HG03025 (cell line): ENCODE results near the gene ULK4.
"Not testable (repeated sequence)": the region's sequence is repeated elsewhere in the genome, so short reads cannot be mapped to it uniquely, and the experiment has no call there.

Experiments used
- ATAC-seq: cut with Tn5 transposase; IDR thresholded peaks from one replicate; pipeline ENCODE4 v1.9.1; 2021; ENCODE audit warnings: mild to moderate bottlenecking, moderate library complexity; ENCODE audit not compliant: unreplicated experiment, low FRiP score

ULK4 gene

DNA sequence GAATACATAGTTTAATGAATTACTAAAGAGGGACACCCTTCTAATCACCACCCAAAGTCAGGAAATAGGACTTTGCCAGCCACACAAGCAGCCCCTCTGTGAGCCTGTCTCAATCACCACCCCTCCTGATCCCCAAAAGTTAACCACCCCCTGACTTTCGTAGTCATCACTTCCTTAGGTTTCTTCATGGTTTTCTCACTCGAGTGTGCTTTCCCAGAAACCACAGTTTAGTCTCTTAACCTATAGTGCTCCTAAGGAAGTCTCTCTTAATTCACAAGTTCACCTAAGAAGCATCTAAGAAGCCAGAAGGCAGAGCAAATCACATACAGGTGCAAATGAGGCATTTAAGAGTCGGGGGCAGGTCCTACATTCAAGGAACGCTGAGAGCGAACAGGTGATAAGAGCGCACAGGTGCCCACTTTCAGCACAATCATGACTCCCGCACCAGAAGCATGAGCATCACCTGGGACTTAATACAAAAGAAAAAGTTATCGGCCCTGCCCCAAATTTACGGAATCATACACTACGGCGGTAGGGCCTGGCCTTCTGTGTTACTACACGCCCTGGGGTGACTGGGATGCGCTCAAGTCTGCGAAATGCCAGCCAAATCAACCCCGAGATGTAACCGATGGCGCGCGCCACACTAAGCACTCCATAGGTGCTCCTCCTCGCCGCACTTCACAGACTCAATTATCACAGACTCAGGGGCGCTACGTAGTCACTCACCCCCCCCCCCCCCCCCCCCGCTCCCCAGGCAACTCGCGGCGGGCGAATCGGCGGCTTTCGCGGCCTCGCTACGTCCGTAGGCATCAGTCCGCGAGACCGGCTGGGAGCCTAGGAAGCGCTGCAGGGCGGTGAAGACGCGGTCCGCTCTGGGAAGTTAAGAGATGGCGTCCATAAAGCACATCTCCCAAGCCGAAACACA, 815 bp downstream of the ULK4 start:
- ATAC-seq = peak; percentile 27

DNA sequence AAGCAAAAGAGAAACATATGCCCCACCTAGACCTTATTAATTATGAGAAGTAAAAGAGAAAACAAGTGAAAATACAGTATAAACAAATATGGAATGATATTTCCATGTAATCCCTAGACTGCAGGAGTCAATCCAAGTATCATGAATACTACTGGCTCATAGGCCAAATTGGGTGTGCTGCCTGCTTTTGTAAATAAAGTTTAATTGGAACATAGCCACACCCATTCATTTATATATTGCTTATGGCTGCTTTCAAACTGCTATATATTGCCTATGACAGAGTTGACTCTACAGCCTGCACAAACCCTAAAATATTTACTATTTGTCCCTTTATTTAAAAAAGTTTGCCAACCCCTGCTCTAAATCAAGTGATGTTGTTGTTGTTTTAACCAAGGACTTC, 5.3 kb downstream of the ULK4 start:
- ATAC-seq = no peak

DNA sequence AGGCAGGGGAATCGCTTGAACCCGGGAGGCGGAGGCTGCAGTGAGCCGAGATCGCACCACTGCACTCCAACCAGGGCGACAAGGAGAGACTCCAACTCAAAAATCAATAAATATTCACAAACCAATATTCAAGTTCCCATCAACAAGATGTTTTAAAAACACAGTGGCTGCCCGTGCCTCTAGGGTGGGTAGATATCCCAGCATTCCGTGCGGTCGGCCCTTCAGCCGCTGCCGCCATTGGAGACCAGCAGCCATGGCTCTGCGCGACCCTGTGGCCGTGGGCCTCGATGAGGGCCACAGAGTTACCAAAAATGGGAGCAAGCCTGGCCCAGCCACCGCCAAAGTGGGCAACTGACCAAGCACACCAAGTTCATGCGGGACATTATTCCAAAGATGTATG, 6.7 kb downstream of the ULK4 start:
- ATAC-seq = no peak

DNA sequence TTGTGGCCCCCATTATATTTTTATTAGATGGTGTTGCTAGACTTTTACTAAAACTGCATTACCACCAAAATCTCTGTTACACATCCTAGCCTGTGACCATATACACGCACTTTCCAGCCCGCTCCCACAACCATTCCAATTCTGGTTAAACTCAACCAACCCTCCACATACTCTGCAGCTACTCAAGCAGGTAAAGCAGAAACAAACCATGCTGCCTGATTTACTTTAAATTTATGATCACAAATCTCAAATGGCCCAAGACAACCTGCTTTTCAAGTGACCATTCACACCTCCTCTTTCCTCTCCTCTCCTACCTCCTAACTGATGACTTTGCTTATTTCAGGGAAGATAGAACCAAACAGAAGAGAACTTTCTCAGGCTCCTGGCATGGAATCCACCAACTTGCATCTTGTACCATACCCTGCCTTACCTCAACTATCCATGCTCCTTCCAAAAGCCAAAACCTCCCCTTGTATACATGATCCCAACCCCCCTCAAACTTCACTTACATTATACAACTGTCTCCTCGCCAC, 18.5 kb downstream of the ULK4 start:
- ATAC-seq = no peak

DNA sequence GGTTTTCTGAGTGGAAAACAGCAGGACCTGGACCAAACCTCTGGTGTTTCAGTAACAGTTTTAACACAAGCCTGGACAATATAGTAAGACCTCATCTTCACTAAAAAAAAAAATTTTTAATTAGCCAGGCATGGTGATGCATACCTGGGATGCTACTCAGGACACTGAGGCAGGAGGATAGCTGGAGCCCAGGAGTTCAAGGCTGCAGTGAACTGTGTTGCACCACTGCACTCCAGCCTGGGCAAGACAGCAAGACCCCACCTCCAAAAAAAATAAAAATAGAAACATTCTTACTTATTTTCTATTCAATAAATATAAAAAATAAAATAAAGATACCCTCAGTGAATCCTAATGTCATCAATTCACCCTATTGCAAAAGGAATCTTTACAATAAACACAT, 21.5 kb downstream of the ULK4 start:
- no peak for ATAC-seq

DNA sequence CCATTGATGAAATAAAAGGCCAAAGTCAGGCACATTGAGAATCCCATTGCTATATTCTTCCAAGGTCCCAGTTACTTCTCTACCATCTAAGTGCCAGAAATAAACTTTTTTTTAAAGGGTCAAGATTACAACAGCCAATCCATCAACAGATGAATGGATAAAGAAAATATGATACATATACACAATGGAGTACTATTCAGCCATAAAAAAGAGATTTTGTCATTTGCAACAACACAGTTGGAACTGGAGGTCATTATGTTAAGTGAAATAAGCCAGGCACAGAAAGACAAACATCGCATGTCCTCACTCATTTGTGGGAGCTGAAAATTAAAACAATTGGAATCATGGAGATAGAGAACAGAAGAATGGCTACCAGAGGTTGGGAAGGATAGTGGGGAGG, 25.5 kb downstream of the ULK4 start:
- no peak for ATAC-seq

DNA sequence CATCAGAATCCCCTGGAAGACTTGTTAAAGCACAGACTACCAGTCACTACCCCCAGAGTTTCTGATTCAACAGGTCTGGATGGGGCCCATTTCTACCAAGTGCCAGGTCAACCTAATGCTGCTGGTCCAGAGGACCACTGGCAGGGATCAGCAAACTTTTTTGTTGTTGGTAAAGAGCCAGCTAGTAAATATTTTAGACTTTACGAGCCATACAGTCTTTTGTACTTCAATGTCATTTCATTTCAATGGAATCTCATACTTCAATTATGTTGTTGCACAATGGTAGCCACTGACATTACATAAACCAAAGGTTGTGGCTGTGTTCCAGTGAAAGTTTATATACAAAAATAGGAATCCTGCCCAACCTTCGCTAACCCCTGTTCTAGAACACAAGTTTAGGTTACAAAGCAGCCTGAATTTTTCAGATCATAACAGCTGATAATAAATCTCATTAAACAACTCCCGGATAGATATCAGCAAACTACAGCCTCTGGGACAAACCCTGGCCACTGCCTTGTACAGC, 28.7 kb downstream of the ULK4 start:
- ATAC-seq = no peak

DNA sequence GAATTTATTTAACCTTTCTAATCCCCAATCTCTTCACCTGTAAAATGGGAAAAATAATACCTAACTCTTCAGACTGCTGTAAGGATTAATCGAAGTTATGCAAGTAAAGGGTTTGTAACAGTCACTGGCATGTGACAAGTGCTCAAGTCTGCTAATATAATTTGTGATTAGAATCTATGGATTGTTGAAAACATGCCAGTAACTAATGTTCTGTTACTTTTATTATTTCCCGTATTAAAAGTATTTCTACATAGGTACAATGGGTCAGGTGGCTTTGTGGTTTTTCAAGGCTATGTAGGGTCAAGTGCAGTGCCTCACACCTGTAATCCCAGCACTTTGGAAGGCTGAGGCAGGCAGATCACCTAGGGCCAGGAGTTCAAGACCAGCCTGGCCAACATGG, 29.4 kb downstream of the ULK4 start:
- no peak for ATAC-seq

DNA sequence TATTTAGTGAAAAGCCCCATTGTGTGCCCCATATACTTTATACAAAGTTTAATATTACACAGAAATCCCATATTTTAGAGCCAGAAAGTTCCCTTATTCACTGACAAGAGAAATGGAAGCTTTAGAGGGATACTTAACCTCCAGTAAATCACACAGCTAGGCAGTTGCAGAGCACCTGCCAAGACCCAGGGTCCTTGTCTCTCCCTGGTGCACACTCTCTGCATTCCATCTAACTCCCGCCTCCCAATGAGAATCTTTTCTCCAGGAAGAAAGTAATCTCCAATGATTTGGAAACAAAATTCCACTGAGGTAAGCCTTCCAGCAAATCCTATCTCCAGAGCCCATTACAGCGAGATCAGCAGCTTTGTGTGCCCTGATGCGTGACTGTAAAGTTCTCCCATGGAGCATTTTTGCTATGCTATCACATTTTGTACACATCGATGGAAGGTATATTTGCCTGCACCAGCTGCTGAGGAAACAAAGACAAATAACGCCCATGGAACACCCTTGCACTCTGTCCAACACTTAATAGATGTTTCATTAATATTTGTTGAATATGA, 41.4 kb downstream of the ULK4 start:
- no peak for ATAC-seq

DNA sequence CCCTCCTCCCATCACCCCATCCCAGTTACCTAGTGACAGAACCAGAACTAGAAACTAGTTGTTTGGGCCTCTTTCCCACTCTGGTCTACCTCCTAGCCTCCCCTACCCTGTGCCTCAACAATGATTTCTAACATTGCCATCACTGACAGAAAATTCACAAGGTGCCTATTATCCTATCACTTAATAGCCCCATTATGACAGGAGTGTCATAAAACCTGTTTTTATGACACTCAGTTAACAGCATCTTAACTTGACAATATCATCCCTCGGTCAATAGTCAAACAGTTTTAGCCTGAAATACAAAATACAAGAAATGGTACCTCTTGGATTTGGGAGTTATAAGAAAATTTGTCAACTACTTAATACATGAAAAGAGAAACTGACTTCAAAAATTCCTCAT, 46.5 kb downstream of the ULK4 start:
- ATAC-seq = no peak

DNA sequence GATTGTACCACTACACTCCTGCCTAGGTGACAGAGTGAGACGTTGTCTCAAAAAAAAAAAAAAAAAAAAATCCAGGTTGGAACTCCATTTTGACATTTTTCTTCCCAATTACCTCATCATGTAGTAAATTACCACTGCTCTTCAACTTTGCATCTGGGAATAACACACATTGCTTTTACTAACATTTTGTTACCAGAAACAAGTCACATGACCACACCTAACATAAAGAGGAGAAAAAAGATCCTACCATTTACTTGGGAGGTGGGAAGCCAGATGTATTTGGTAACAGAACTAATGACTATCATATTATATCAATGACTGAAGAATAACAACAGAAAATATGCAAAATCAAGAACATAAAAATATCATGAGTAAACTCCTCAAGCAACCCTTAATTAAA, 49.6 kb downstream of the ULK4 start:
- ATAC-seq = no peak

DNA sequence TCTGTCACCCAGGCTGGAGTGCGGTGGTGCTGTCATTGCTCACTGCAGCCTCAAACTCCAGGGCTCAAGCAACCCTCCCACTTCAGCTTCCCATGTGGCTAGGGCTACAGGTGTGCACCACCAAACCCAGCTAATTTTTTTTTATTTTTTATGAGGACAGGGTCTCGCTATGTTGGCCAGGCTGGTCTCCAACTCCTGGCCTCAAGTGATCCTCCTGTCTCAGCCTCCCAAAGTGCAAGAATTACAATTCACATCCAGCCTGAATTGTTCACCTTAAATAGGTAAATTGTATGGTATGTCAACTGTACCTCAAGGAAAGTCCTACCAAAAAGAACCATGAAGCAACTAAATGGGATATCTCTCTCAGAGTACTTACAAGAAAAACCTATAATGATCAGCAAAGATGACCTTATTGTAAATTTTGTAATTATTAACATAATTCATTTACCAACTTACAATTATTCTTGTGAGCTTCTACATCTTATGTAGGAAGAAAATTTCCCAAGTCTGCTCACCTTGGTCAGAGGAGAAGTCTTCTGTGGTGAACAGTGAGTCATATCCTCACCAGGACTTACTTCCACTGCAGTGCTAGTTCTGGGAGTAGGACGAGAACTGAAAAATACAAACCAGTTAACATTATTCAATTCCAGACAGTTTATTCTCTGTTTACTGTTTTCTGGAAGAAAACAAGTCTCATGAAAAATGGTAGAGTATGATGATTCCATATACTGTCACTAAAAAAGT, 54.4 kb downstream of the ULK4 start:
- no peak for ATAC-seq

DNA sequence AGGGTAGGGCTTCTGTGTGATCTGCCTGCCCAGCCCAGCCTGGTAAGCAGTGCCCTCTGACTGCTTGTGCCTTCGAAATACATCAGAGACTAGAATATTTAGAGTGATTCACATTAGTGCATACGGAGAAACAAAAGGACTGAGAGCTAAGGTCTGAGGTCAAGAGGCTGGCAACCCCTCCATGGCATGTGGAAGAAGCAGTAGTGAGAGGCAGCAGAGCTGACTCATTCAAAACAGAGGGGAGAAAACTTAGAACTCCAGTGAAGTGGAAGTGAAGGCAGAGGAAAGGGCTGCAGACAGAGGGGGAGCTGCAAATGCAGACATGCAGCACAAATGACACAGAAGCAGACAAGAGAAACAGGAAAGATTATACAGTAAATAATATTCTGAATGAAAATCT, 61.6 kb downstream of the ULK4 start:
- ATAC-seq = no peak

DNA sequence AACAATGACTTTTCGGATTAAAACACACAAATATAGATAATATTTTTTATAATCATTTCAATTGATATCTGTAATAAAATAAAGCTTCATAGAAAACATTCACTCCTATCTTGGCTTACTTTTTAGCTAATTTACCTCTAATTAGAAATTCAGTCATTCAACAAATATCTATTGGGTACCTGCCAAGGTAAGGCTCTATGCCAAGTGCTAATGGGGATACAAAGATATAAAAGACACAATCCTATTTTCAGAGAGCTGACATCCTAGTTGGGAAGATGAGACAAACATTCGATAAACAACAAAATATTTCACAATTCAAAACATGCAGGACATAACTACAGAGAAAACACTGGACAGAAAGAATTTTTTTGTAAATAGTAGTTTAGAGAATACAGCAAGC, 63.3 kb downstream of the ULK4 start:
- no peak for ATAC-seq

DNA sequence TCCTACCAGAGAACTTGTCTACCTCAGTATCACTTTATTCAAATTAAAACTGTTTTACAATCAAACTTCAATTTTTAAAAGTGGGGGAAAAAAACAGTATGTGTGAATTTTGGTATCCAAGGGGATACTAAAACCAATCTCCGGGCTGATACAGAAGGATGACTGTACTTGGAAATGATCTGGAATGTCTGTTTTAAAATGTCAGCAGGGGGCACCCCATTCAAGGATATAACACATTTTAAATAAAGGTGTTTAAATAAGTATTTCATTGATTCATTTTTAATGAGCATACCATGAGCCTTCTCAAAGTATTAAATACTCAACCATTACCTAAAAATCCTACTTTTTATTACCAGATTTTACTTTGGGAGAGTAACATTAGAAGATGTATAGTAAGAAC, 67.9 kb downstream of the ULK4 start:
- no peak for ATAC-seq

DNA sequence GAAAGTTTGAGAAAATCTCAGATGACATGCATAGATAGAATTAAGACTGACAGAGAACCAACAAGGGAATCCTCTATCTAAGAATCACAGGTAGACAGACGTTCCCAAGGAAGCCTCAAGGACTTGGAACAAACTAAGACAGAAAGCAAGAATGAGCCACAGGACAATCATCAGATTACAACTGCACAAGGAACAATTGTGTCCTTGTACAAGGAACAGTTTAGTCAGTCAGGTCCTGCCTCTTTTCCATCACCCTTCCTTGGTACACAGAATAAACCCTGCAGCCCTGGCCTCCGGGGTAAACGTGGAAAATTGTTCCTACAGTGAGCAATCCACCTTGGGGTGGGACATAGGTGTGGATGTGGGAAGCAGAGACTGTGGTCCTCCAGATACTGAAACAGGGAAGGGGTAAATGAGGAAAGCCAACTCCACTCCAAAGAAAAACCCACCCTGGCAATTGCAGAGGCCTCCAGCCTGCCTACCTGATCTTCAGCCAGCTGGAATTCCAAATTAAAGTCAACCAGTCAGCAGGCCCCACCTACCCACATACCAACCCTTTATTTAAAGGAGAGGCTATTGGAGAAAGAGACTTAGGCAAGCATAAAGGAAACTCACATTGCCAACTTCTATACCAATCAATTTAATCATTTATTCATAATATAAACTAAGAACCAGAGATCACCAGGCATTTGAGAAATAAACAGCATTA, 73.4 kb downstream of the ULK4 start:
- no peak for ATAC-seq

DNA sequence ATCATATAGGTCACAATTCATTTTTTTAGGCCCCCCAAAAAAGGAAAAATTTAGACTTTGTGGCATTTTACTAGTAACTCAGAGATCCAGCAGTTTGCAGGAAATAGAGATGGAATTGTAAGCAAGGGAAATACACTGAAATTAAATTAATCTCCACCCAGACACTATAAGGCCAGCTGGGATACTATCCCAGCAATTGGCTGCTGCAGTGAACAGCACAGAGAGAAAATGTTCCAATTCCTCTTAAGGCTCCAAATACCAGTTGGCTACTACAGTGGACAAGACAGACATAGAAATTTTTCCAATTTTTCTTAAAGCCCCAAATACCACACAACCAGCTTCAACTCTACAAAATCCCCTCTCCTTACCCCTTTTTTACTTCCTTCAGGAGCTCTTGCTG, 78.9 kb downstream of the ULK4 start:
- ATAC-seq = no peak

DNA sequence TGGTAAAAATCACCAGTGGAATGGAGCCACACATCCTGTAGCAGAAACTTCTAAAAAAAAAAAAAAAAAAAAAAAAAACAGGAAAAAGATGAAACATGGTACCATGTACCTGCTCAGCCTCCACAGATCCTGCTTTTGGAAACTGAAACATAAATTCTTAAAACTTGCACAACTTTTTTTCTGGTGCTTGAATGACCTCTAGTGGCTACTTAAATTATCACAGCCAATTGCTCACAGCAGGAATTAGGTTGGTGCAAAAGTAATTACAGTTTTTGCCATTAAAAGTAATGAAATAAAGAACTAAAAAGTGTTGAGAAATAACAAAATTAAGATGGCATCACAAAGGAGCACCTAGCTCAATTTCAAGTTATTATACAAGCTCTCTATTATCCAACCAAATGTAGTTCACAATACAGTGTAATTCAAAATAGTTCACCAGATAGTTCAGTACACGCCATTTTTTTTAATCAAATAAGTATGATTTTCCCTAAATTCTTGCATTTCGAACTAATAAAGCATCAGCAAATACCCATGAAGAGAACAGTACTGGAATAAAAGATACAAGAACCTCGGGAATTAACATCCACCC, 80.6 kb downstream of the ULK4 start:
- ATAC-seq = no peak

DNA sequence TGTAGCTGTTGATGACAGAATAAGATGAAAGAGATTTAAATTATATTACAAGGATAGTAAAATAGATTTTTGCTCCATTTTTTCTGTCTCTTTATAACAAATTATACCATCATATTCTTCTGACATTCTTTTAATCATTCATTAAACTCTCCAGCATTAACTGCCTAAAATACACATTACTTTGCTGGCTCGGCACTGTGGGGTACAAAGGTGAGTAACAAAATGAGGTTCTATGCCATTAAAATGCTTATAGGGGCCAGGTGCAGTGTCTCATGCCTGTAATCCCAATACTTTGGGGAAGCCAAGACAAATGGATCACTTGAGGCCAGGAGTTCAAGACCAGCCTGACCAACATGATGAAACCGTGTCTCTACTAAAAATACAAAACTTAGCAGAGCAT, 81.5 kb downstream of the ULK4 start:
- ATAC-seq = no peak

DNA sequence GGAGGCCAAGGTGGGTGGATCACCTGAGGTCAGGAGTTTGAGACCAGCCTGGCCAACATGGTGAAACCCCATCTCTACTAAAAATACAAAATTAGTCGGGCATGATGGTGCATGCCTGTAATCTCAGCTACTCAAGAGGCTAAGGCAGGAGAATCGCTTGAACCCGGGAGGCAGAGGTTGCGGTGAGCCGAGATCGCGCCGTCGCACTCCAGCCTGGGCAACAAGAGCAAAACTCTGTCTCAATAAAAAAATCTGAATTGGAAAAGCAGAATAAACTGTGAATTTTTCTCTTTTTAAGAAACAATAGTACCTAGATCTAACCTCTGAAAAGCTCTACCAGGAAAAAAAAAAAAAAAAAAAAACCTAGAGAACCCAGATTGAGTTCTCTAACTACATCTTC, 84.2 kb downstream of the ULK4 start:
- ATAC-seq = not testable (repeated sequence)
